Tongue (tissue), 2 donors: ENCODE results near the gene HRK. TPM values are rescaled to one million over a fixed set of nuclear protein-coding genes. Genes with fewer than 3 reads are reported as not detected.

Experiments
- DNase-seq: peaks from one replicate; pipeline ENCODE4 v3.0.0-alpha.2; 2015
- total RNA-seq: library from RNA; depleted of rRNA; stranded (reverse); fragments of >200 nt; gene quantifications from one replicate; pipeline ENCODE4 v1.2.3, GENCODE V29; 2014

The HRK gene
- total RNA-seq: 0.21 TPM

DNA sequence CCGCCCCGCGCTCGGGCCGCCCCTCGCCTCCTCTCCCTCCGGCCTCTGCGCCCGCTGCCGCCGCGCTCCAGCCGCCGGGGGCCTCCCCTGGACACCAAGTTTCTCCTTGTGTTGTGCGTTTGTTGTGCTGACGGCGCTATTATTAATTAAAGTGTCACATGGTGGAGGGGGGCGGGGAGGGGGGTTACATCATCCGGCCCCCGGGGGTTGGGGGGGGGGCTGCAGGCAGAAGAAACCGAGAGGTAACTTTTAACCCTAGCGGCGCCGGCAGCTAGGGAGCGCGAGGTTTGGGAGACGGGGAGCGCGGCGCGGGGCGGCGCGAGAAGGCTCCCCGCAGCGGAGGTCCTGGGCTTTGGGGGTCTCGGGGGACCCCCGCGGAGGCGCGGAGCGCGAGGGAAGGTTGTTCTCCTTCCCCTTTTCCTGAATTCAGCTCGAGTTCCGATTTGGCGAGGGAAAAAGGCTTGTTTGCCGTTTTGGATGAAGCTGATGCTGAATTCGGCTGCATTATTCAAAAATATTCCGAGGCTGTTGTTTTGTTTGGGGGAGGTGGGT is at the start of gene HRK:
TSS of gene HRK (minus strand) at position 117 of the 552 bp plus-strand sequence. CDS start 134 bp downstream, outside the sequence.
- DNase-seq: peak; percentile 49

DNA sequence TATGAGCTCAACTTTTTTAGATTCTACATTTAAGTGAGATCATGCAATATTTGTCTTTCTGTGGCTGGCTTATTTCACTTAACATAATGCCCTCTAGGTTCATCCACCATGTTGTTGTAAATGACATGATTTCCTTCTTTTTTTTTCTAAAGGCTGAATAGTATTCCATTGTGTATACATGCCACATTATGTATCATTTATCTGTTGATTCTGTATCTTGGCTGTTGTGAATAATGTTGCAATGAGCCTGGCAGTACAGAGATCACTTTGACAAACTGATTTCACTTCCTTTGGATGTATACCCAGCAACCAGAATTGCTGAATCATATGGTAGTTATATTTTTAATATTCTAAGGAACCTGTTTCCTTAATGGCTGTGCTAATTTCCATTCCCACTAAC is 48.6 kb upstream of the HRK start:
- no peak for DNase-seq

DNA sequence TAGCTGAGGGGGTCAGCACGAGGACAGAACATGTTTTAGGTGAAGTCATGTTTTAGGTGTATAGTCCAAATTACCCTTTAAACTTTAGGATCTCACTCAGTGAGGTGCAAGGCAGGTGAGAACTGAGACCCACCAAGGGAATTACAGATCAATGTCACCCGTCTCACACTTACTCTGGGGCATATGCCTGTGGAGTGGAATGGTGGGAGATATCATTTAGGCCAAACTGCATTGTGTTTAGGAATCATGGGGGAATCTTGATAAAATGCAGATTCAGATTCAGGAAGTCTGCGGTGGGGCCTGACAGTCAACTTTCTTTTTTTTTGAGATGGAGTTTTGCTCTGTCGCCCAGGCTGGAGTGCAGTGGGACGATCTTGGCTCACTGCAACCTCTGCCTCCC is 47.3 kb upstream of the HRK start:
- DNase-seq: no peak

- DNase-seq: no peak
Observed at GRCh38 chr12:116927244-116927940, 46.2 kb upstream of the HRK start.

- DNase-seq: peak; percentile 66
Observed at GRCh38 chr12:116926283-116927243, 45.3 kb upstream of the HRK start.

DNA sequence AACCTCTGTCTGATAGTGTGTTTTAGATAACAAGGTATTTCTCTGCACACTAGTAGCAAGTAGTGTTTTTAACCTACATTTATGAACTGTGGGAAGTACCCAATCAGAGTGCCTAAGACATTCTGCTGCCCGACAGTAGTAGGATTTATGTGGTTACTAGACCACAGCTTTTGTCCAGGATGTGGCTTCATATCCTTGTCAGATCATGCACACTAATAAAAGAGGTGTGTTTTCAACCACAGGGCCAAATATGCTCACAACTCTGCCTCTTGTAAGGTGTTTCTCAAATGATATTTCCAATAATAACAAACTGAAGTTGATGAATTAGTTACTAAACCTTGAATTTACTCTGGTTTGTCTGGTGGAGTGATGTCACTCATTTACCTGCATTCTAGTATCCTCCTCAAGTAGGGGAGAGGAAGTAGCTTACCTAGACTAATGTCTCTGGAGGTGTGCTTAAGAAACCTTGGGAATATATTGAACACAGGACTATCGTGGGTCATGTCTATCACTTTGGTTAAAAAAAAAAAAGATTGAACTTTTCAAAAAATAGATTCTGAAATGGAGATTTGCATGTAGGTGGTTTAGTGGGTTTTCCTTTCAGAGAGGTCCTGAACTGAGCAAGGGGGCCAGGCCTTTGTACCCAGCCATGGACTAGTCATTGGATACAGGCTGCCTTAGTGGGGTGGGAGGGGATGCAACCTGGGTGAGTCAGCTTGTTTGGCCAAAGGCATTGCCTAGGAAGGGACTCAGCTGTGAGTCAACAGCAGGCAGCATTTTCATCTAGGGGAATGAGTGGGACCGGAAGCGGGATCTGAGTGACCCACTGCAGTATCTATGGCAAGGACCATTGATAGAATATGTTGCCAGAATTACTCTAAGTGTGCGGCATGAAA is 43.6 kb upstream of the HRK start:
- DNase-seq: no peak

- peak; percentile 78 for DNase-seq
Observed at GRCh38 chr12:116922194-116922897, 41.1 kb upstream of the HRK start.

DNA sequence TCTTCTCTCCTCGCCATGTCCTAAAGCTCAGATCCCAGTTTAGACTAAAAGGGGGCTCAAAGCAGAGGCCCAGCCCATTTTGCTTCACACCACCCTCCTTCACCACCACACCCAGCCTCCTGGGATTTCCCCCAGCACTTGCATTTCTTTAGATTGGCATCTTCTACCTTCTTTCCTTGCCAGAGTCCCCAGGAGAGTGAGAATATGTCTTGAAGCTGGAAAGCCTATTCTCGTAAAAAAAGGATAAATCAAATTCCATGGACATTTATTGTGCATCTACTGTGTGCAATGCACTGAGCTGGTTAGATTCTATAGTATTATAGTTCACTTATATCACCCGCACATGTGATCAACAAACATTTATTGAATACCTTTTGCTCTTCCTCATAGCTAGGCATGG is 39.7 kb upstream of the HRK start:
- no peak for DNase-seq

DNA sequence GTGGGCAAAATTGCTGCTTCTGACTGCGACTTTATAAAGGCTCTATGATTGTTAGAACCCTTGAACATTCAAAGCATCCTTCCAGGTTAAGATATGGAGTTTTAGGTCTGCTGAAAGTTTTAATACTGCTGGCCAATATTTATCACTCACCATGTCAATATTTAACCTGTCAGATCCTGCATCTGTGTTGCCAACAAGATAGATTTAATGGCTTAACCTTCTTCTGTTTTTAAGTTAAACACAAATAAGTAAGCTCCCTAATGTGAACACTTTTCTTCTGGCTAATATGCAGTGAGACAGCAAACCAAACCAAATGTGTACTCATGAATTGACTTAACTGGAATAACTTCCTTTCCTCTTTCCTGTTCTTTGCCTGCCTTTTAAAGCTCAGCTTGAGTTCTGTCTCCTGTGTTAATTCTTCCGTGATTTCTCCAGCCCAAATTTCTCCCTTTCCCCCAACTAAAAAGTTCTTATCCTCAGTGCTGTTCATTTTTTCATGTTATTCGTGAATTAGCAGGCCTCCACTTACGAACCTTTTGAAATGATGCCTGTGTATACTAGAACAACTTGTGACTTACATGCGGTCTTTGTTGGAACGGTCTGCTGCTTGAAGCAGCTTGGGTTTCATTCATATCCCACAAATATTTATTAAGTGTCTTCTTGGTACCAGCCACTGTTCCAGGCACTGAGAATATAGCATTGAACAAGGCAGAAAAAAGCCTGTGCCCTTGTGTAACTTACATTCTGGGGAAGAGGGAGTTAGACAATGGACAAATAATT is 38.7 kb upstream of the HRK start:
- no peak for DNase-seq

DNA sequence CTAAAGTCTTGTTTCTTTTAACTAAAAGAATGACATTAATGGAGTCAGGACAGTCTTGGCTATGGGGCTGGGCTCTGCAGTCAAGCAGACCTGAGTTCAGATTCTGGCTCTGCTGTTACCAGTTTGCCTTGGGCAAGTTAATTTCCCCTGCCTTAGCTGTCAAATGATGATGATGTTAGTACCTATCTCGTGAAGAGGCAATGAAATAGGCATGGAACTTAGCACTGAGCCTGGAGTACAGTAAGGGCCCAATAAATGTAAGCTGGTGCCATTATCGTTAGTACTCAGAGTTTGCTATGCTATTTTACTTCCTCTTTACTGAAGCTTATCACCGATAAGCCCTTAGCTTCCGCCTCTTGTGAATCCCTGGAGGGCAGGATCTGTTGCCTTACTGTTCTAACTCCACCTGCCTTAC is 38.0 kb upstream of the HRK start:
- no peak for DNase-seq

GRCh38 chr12:116918464-116918863 is 37.2 kb upstream of the HRK start:
- no peak for DNase-seq

DNA sequence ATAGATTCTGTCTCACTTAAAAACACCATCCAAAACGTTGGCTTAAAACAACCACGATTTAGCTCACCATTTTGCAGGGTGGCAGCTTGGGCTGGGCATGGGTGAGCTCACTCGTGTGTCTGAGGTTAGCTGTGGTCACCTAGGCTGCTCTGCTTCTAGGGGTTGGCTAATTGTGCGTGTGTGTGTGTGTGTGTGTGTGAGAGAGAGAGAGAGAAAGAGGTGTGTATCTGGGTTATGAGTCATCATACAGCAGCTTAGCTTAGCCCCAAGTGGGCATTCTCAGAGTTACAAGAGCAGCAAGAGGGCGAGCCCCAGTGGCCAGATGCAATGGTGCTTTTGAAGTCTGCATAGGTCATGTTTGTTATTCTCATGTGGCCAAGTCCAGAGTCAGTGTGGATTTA is 35.5 kb upstream of the HRK start:
- DNase-seq: no peak

- DNase-seq: no peak
Observed at GRCh38 chr12:116916122-116916521, 34.9 kb upstream of the HRK start.

DNA sequence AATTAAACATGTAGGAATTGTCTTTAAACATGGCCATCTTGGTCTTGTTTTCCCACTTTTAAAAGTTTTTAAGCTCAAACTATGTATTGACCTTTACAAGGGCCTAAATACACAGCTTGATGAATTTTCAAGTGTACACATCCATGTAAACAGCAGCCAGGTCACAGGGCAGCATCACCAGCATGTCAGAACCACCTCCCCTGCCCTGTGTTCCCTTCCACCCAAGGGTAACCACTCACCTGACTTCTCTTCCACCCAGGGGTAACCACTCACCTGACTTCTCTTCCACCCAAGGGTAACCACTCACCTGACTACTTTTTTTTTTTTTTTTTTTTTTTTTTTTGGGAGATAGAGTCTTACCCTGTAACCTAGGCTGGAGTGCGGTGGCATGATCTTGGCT is 34.1 kb upstream of the HRK start:
- no peak for DNase-seq

- peak; percentile 89 for DNase-seq
Observed at GRCh38 chr12:116910645-116911451, 29.6 kb upstream of the HRK start, which contains the start of gene FBXW8. Gene FBXW8 (plus strand): TSS chr12:116910950. CDS start chr12:116911038, 88 bp downstream.

DNA sequence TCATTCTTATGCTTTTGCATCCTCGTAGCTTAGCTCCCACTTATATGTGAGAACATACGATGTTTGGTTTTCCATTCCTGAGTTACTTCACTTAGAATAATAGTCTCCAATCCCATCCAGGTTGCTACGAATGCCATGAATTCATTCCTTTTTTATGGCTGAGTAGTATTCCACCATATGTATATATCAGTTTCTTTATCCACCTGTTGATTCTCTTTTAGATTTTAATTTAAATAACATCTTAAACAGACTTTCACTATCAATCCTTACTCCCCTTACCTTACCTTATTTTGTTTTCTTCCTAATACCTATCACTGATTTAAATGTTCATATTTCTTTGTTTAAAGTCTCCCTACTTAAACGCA is 29.0 kb upstream of the HRK start:
- no peak for DNase-seq

DNA sequence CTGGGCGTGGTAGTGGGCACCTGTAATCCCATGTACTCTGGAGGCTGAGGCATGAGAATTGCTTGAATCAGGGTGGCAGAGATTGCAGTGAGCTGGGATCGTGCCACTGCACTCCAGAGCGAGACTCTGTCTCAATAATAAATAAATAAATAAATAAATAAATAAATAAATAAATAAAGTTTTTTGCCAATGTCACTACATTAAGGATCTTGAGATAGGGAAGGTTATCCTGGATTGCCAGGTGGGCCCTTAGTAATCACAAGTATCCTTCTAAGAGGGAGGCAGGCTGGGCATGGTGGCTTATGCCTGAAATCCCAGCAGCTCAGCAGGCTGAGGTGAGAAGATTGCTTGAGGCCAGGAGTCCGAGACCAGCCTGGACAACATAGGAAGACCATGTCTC is 25.0 kb upstream of the HRK start:
- no peak for DNase-seq

DNA sequence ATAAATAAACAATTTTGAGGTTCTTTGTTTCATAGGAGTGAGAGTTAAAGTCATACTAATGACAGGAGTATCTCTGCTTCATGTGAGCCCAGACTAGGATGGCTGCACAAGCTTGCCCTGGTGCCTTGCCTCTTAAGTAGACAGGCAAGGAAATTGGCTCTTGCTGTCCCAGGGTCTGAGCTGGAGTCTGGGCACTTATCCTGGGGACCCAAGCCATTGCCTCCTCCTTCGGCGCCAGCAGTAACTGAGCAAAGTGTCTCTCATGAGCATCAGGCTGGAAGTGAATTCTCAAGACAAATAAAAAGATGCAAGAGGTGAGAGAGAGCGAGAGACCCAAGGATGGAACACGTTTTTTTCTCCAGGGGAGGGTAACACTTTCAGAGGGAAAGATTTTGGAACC is 22.6 kb upstream of the HRK start:
- no peak for DNase-seq

- DNase-seq: no peak
Observed at GRCh38 chr12:116901612-116902011, 20.4 kb upstream of the HRK start.

GRCh38 chr12:116898669-116899068 is 17.4 kb upstream of the HRK start:
- DNase-seq: no peak
